SK-N-SH (cell line): ENCODE results near the gene CBLB. TPM values are rescaled to one million over a fixed set of nuclear protein-coding genes. Genes with fewer than 3 reads are reported as not detected.

Experiments used
- CTCF ChIA-PET: fragments of 300-600, 350-600 bp; formaldehyde crosslinking; extraction: SDS; loops from one replicate; lab custom pipeline; 2021; lab: Yijun Ruan, JAX
- POLR2A ChIA-PET: fragments of 350-600 bp; sonication (Branson Sonifier 250); formaldehyde crosslinking; extraction: SDS; loops from one replicate; lab custom pipeline; 2020; ENCODE audit warnings: antibody characterized with exemption, inconsistent platforms; lab: Yijun Ruan, JAX
- DNase-seq: peaks from one replicate; pipeline ENCODE4 v3.0.0; 2012
- H2AFZ ChIP-seq: fragments of 200-600 bp; sonication (generic); 2 replicates; pipeline ENCODE4 v1.8.1; 2016; ENCODE audit warnings: antibody characterized with exemption, mild to moderate bottlenecking, low read depth
- H3F3A ChIP-seq: fragments of 200-600 bp; sonication (generic); replicated peaks from 2 replicates; pipeline ENCODE3; 2016; ENCODE audit warnings: antibody characterized with exemption, mild to moderate bottlenecking; ENCODE audit not compliant: insufficient read depth
- H3K27ac ChIP-seq, 2 experiments: fragments of 200-500 bp in 1 of 2; fragments of 200-600 bp in 1 of 2; sonication (Bioruptor generic) in 1 of 2; sonication (generic), shearing (Covaris generic) in 1 of 2; 2 replicates each; pipeline versions ENCODE4 v1.5.1 to v1.6.1; 2014 to 2016; ENCODE audit warnings: low read depth in 2 of 2, inconsistent platforms in 1 of 2, low read length in 1 of 2, mild to moderate bottlenecking in 1 of 2, mixed read lengths in 1 of 2
- H3K27me3 ChIP-seq: fragments of 200-600 bp; sonication (generic), shearing (Covaris generic); 2 replicates; pipeline ENCODE4 v1.6.1; 2016; ENCODE audit warnings: mixed run types; ENCODE audit not compliant: insufficient read depth
- H3K36me3 ChIP-seq, 2 experiments: fragments of 200-500 bp in 1 of 2; fragments of 200-600 bp in 1 of 2; sonication (Bioruptor generic) in 1 of 2; sonication (generic) in 1 of 2; replicated peaks in 1 of 2; 2 replicates each; pipeline versions ENCODE3 to v1.5.1; 2014 to 2016; ENCODE audit warnings: low read length in 1 of 2, mild to moderate bottlenecking in 1 of 2; ENCODE audit not compliant: insufficient read depth in 2 of 2, control insufficient read depth in 1 of 2
- H3K4me1 ChIP-seq, 2 experiments: fragments of 200-500 bp in 1 of 2; fragments of 200-600 bp in 1 of 2; sonication (Bioruptor generic) in 1 of 2; sonication (generic), shearing (Covaris generic) in 1 of 2; 2 replicates each; pipeline versions ENCODE4 v1.5.1 to v1.6.1; 2014 to 2016; ENCODE audit warnings: low read depth in 1 of 2, low read length in 1 of 2, mixed run types in 1 of 2; ENCODE audit not compliant: insufficient read depth in 2 of 2, control insufficient read depth in 1 of 2
- H3K4me2 ChIP-seq: fragments of 200-600 bp; sonication (generic), shearing (Covaris generic); 2 replicates; pipeline ENCODE4 v1.6.1; 2017; ENCODE audit warnings: mixed run types
- H3K4me3 ChIP-seq, 2 experiments: fragments of 200-500 bp in 1 of 2; fragments of 200-600 bp in 1 of 2; sonication (Bioruptor generic) in 1 of 2; sonication (generic), shearing (Covaris generic) in 1 of 2; 2 replicates each; pipeline versions ENCODE4 v1.5.1 to v1.8.1; 2014 to 2016; ENCODE audit warnings: low read depth in 2 of 2, inconsistent platforms in 1 of 2, low read length in 1 of 2, mild to moderate bottlenecking in 1 of 2, mixed read lengths in 1 of 2, moderate library complexity in 1 of 2
- H3K79me2 ChIP-seq: fragments of 200-600 bp; sonication (generic); 2 replicates; pipeline ENCODE4 v1.8.1; 2017; ENCODE audit warnings: mild to moderate bottlenecking; ENCODE audit not compliant: insufficient read depth
- H3K9ac ChIP-seq: fragments of 200-600 bp; sonication (generic); 2 replicates; pipeline ENCODE4 v1.6.1; 2017; ENCODE audit warnings: mixed run types
- H3K9me2 ChIP-seq: fragments of 200-600 bp; sonication (generic); 2 replicates; pipeline ENCODE4 v1.6.1; 2017; ENCODE audit warnings: mixed run types
- H3K9me3 ChIP-seq: fragments of 200-600 bp; sonication (generic); 2 replicates; pipeline ENCODE4 v1.6.1; 2017; ENCODE audit warnings: mixed run types, mild to moderate bottlenecking, moderate library complexity
- H4K20me1 ChIP-seq: fragments of 200-600 bp; sonication (generic); 2 replicates; pipeline ENCODE4 v1.6.1; 2017; ENCODE audit warnings: mild to moderate bottlenecking, mixed run types; ENCODE audit not compliant: insufficient read depth
- ELF1 ChIP-seq: IDR thresholded peaks from 2 replicates; pipeline ENCODE4 v1.4.0; 2012
- FOSL2 ChIP-seq: IDR thresholded peaks from 2 replicates; pipeline ENCODE4 v1.4.0; 2012; ENCODE audit warnings: low read depth, mild to moderate bottlenecking, moderate library complexity, borderline replicate concordance
- FOXM1 ChIP-seq: IDR thresholded peaks from 2 replicates; pipeline ENCODE4 v1.4.0; 2012; ENCODE audit warnings: low read depth, mild to moderate bottlenecking
- GABPA ChIP-seq: IDR thresholded peaks from 2 replicates; pipeline ENCODE4 v1.4.0; 2012; ENCODE audit warnings: low read depth, mild to moderate bottlenecking
- GATA2 ChIP-seq: sonication (generic); formaldehyde crosslinking; IDR thresholded peaks from 2 replicates; pipeline ENCODE4 v1.5.0; 2020; ENCODE audit warnings: mild to moderate bottlenecking, missing genetic modification reagents
- JUND ChIP-seq: IDR thresholded peaks from 2 replicates; pipeline ENCODE4 v1.4.0; 2012
- MXI1 ChIP-seq: IDR thresholded peaks from 2 replicates; pipeline ENCODE4 v1.6.1; 2012; ENCODE audit warnings: mild to moderate bottlenecking, low read depth, low read length, improper control_type of control experiment
- POLR2AphosphoS5 ChIP-seq: IDR thresholded peaks from 2 replicates; pipeline ENCODE4 v1.6.1; 2012; ENCODE audit warnings: low read depth, low read length
- RCOR1 ChIP-seq: fragments of 150-350 bp; IDR thresholded peaks from 2 replicates; pipeline ENCODE4 v1.6.1; 2017; ENCODE audit warnings: antibody characterized with exemption, low read length
- RFX5 ChIP-seq: IDR thresholded peaks from 2 replicates; pipeline ENCODE4 v1.6.1; 2012; ENCODE audit warnings: mild to moderate bottlenecking, improper control_type of control experiment, low read length
- SIN3A ChIP-seq: IDR thresholded peaks from 2 replicates; pipeline ENCODE4 v1.6.1; 2012; ENCODE audit warnings: low read depth, mild to moderate bottlenecking, low read length, moderate library complexity, borderline replicate concordance
- TCF12 ChIP-seq: IDR thresholded peaks from 2 replicates; pipeline ENCODE4 v1.4.0; 2012
- TEAD4 ChIP-seq: IDR thresholded peaks from 2 replicates; pipeline ENCODE4 v1.4.0; 2012; ENCODE audit warnings: mild to moderate bottlenecking, borderline replicate concordance; ENCODE audit not compliant: insufficient read depth
- WGBS: methylation state at CpG from one replicate; pipeline ENCODE4 v1.1.6; 2017; ENCODE audit warnings: low lambda C conversion rate; 5-methylcytosine and 5-hydroxymethylcytosine counted together
- polyA plus RNA-seq, 3 experiments: library from polyadenylated mRNA; depleted of rRNA; stranded (reverse); fragments of >200 nt; gene quantifications; 2 replicates each; pipeline ENCODE4 v1.2.3, GENCODE V29; 2012
- TF ChIP-seq, protein P1 (sequence below): IDR thresholded peaks from 2 replicates; pipeline ENCODE4; 2012
- TF ChIP-seq, protein P2 (sequence below): IDR thresholded peaks from 2 replicates; pipeline ENCODE4 v1.4.0; 2012; ENCODE audit warnings: low read depth, borderline replicate concordance
- TF ChIP-seq, protein P3 (sequence below): fragments of 200-600 bp; sonication (generic); IDR thresholded peaks from 2 replicates; pipeline ENCODE4 v1.6.1; 2017; ENCODE audit warnings: antibody characterized with exemption, mild to moderate bottlenecking, moderate library complexity

CBLB gene
- polyA plus RNA-seq, 1 of the 3 experiments (the other 2 are of a cell fraction): 4.4 TPM

DNA sequence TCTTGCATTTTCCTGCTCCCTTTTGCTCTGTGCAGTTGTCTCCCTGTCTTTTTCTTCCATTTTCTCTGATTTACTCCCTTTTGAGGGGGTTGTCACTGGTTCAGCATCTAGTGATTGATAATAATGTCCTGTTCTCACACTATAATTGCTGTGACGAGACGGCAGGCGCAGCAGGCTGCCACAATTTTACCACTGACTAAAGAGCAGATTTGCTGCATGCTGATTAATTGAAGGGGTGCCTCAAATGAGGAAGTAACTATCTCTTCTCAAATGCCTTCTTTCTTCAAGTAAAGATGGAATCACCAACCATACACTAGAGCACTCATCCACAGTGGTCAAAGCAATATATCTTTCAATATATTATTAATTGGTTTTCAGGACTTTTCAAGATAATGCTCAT, 219.3 kb downstream of the CBLB start:
- 96% methylated on average over 3 of the region's 3 CpGs for WGBS
- CTCF ChIA-PET: no interaction called here
- Histone ChIP-seq H3K9me2 (no peaks in the 10 kb centered on the region), H4K20me1 (no peaks in the 10 kb centered on the region), H3K9ac (no peak overlapping the region), H3K4me2 (no peak overlapping the region), H3K27me3 (no peaks in the 10 kb centered on the region), H3K4me3 (no peak overlapping the region), H2AFZ (no peak overlapping the region), H3K36me3 (no peaks in the 10 kb centered on the region), H3K4me1 (peaks cover 2 to 5% of the 10 kb centered on the region in 2 experiments; a peak in 3 of 4 replicates), H3K9me3 (no peaks in the 10 kb centered on the region), H3F3A (no peaks in the 10 kb centered on the region), H3K79me2 (no peaks in the 10 kb centered on the region), H3K27ac (no peak overlapping the region)
- POLR2A ChIA-PET: no interaction called here
- TF ChIP-seq FOXM1 (no peak), SIN3A (no peak), JUND (no peak), FOSL2 (no peak), TEAD4 (no peak), ELF1 (no peak), MXI1 (no peak), TCF12 (no peak), GABPA (no peak), GATA2 (no peak), RFX5 (no peak), RCOR1 (no peak), POLR2AphosphoS5 (no peak)
- TF ChIP-seq, protein P1, sequence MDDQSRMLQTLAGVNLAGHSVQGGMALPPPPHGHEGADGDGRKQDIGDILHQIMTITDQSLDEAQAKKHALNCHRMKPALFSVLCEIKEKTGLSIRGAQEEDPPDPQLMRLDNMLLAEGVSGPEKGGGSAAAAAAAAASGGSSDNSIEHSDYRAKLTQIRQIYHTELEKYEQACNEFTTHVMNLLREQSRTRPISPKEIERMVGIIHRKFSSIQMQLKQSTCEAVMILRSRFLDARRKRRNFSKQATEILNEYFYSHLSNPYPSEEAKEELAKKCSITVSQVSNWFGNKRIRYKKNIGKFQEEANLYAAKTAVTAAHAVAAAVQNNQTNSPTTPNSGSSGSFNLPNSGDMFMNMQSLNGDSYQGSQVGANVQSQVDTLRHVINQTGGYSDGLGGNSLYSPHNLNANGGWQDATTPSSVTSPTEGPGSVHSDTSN: no peak
- TF ChIP-seq, protein P2, sequence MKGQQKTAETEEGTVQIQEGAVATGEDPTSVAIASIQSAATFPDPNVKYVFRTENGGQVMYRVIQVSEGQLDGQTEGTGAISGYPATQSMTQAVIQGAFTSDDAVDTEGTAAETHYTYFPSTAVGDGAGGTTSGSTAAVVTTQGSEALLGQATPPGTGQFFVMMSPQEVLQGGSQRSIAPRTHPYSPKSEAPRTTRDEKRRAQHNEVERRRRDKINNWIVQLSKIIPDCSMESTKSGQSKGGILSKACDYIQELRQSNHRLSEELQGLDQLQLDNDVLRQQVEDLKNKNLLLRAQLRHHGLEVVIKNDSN: no peak
- DNase-seq: no peak

DNA sequence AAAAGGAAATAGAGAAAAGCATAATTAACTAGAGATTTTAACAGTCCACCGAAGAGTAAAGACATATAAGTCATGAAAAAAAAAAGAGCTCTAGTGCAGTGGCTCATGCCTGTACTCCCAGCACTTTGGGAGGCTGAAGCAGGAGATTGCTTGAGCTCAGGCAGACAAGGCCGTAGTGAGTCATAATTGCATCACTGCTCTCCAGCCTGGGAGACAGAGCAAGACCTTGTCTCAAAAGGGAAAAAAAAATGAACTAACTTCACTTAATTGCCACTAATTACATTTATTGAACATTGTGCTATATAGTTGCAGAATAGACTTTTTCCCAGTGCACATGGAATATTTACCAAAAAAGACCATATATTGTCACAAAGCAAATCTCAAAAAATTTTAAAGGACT, 221.8 kb downstream of the CBLB start:
- ChIA-PET CTCF (no interaction called here), POLR2A (no interaction called here)
- H3K79me2 ChIP-seq: no peaks in the 10 kb centered on the region
- H3K27ac ChIP-seq: peak overlapping the region in 1 of 2 experiments; percentile 70; a peak in 2 of 4 replicates
- TF ChIP-seq, protein P3, sequence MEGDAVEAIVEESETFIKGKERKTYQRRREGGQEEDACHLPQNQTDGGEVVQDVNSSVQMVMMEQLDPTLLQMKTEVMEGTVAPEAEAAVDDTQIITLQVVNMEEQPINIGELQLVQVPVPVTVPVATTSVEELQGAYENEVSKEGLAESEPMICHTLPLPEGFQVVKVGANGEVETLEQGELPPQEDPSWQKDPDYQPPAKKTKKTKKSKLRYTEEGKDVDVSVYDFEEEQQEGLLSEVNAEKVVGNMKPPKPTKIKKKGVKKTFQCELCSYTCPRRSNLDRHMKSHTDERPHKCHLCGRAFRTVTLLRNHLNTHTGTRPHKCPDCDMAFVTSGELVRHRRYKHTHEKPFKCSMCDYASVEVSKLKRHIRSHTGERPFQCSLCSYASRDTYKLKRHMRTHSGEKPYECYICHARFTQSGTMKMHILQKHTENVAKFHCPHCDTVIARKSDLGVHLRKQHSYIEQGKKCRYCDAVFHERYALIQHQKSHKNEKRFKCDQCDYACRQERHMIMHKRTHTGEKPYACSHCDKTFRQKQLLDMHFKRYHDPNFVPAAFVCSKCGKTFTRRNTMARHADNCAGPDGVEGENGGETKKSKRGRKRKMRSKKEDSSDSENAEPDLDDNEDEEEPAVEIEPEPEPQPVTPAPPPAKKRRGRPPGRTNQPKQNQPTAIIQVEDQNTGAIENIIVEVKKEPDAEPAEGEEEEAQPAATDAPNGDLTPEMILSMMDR: no peak
- TF ChIP-seq, protein P1: 0 out of 2 replicates have a peak, but pooled peaks have one; percentile 33
- TF ChIP-seq FOSL2 (peak; percentile 92), JUND (peak; percentile 89), TCF12 (peak; percentile 44)
- H3K9me2 ChIP-seq: no peaks in the 10 kb centered on the region
- H3K4me2 ChIP-seq: no peak overlapping the region
- H3K9ac ChIP-seq: no peak overlapping the region
- no peaks in the 10 kb centered on the region for H3K27me3 ChIP-seq
- peak overlapping the region; percentile 65; the same call in 1 of the 2 replicates for H2AFZ ChIP-seq
- no peaks in the 10 kb centered on the region for H3K36me3 ChIP-seq
- peaks cover 2 to 5% of the 10 kb centered on the region in 2 experiments; a peak in 3 of 4 replicates for H3K4me1 ChIP-seq
- no peak for DNase-seq
- H3K4me3 ChIP-seq: no peak overlapping the region
- 12% methylated on average over 2 of the region's 2 CpGs for WGBS
- no peaks in the 10 kb centered on the region for H3K9me3 ChIP-seq
- no peaks in the 10 kb centered on the region for H3F3A ChIP-seq
- no peaks in the 10 kb centered on the region for H4K20me1 ChIP-seq
